ENCODE measurements around the gene KRT78.

The KRT78 gene

GRCh38 chr12:52788192-52788875 is 60.5 kb downstream of the KRT78 start:
- Histone ChIP-seq H3K4me1 (ENCODE audit: control insufficient read depth, insufficient read depth, low read length, poor library complexity, severe bottlenecking) (no peaks in the 10 kb centered on the region), H3K27me3 (replicated peaks; ENCODE audit: control insufficient read depth, insufficient read depth, low read length, poor library complexity, severe bottlenecking) (no peaks in the 10 kb centered on the region)

More at GRCh38 chr12:52788192-52788875, 60.5 kb downstream of the KRT78 start:
- no peak overlapping the region for H3K27ac ChIP-seq (ENCODE audit: insufficient read depth, low read length, poor library complexity, severe bottlenecking)
- no peak overlapping the region for H3K4me3 ChIP-seq (ENCODE audit: insufficient read depth, low read depth, low read length, poor library complexity, severe bottlenecking)
- H3K36me3 ChIP-seq (ENCODE audit: control insufficient read depth, insufficient read depth, low read length): no peaks in the 10 kb centered on the region
- no peak for DNase-seq
- H3K9me3 ChIP-seq (ENCODE audit: control insufficient read depth, low read length): no peaks in the 10 kb centered on the region

Data from effector memory CD4-positive, alpha-beta T cell (primary cell).